GM08714 (cell line): ENCODE data around the gene NIPAL1.

ENCODE experiments used
- H3K4me3 ChIP-seq: fragments of 200-500 bp; sonication (Bioruptor generic); 2 replicates; pipeline ENCODE4 v1.5.1; 2014; ENCODE audit warnings: mild to moderate bottlenecking, low read length, inconsistent platforms
- ZNF274 ChIP-seq: IDR thresholded peaks from 2 replicates; pipeline ENCODE4 v1.6.1; 2012; ENCODE audit warnings: mild to moderate bottlenecking, low read depth, low read length

NIPAL1 gene

DNA sequence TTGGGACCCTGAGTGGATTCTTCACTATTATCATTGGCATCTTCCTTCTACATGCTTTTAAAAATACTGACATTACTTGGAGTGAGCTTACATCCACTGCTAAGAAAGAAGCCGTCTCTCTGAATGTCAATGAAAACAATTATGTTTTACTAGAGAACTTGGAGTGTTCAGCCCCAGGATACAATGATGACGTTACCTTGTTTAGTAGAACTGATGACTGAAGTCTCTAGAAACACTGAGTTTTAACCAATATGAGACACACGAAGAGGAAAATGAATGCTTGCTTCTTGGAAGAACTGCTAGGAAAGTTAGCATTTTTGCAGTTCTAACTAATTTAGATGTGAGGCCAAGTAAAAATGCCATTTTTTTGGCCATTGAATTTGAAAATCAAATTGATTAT is 19.4 kb downstream of the NIPAL1 start:
- no peak for TF ChIP-seq ZNF274
- H3K4me3 ChIP-seq: no peak overlapping the region

DNA sequence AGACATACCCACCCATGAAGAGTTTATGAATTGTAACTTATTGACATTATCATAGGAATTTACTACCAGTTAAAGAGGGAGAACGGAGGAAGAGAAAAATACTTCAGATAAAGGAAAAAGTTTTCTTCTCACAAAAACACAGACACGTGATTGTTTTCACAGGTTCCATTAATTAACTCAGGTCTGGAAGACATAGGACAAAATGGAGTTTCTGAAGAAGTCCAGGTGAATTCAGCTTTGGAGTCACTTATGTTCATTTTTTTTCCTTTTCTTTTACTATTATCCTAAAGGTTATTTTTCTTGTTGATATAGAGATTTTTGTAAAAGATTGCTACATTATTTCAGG is 20.5 kb downstream of the NIPAL1 start:
- TF ChIP-seq ZNF274: no peak
- no peak overlapping the region for H3K4me3 ChIP-seq

DNA sequence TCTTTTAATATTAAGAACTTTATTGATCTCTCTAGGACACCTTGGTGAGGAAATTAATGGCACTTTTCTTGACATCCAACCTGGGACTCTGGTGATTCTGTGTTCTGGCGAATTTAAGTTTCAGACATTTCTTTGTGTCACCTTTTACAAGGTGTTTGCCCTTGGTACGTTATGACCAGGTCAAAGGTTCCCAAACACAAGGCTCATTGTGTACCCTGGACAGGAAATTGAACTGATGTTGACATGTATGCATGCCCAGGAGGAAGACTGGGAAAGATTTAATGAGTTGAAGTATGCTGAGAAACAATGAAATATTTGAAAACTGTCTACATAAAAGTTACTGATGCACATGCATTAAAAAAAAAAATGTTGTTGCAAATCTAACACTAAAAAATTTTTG is 22.1 kb downstream of the NIPAL1 start:
- no peak for TF ChIP-seq ZNF274
- H3K4me3 ChIP-seq: no peak overlapping the region

DNA sequence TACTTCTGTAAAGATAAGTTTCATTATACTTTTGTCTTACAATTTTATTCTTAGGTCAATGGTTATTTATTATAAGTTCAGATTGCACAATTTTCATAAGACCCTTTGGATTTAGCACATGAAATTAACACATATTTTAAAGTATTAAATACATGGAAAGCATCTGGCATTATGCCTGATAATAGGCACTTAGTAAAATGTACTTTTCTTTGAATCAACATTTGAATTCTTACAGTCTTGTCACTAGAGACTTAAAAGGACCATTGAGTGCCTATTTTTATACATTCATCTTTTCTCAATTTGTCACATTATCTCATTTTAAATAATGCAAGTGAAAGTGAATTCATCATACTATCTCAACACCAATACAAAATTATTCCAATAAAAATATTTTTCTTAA is 23.0 kb downstream of the NIPAL1 start:
- no peak overlapping the region for H3K4me3 ChIP-seq
- no peak for TF ChIP-seq ZNF274

DNA sequence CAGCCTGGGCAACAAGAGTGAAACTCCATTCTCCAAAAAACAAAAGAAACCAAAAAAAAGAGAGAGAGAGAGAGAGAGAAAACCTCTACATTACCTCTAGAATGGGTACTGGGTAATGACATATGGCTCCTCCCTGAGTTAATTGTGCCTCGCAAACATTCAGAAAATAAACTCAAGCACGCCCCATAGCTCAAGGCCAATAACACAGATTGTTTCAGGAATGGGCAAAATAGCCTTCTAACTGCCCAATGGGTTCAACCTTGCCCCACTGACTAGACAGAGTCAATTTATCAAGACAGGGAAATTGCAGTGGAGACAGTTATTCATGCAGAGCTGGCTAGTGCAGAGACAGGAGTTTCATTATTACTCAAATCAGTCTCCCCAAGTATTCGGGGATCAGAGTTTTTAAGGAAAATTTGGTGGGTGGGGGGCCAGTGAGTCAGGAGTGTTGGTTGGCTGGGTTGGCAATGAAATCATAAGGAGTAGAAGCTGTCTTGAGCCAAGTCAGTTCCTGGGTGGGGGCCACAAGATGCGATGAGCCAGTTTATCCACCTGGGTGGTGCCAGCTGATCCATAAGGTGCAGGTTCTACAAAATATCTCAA is 25.1 kb downstream of the NIPAL1 start:
- no peak overlapping the region for H3K4me3 ChIP-seq
- TF ChIP-seq ZNF274: no peak

DNA sequence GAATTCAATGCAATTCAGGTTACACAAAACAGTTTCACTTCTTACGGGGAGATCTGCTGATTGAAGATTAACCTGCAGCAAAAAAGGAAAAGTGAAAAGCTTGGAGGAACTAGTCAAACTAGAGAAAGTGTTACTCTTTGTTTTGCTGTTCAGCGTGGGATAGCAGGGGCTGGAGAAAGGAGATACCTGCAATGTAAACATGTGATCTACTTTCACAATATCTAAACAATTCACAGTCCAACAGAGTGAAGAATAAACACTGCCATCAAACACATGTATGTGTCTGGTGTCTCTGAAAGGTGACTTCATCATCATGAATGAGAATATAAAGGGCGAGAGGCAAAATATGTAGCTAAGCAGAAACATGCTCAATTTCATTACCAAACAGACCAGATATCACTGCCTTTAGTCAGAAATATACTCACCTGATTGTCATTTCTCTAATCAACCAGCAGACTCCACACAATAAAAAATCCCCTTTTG is 26.4 kb downstream of the NIPAL1 start:
- H3K4me3 ChIP-seq: no peak overlapping the region

GRCh38 chr4:48043504-48043903 is 26.9 kb downstream of the NIPAL1 start:
- TF ChIP-seq ZNF274: no peak
- no peak overlapping the region for H3K4me3 ChIP-seq

More for the DNA sequence above, 26.4 kb downstream of the NIPAL1 start:
- TF ChIP-seq ZNF274: no peak

DNA sequence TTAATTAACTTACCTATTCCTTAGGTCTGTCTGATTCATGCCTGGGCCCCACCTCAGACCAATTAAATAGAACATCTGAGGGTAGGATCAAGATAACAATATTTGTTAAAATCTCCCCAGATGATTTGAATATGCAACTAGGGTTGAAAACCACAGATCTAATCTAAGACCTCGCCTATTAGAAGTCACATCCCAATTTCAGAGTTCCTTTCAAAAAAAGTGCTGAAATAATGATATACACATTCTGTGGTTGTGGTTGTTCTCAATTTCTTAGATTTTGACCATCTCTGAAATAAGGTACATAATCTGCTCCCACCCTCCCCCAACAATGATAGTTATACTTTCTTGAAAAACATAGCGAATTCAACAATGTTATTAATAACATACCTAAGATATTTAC is 27.7 kb downstream of the NIPAL1 start:
- H3K4me3 ChIP-seq: no peak overlapping the region
- TF ChIP-seq ZNF274: no peak

DNA sequence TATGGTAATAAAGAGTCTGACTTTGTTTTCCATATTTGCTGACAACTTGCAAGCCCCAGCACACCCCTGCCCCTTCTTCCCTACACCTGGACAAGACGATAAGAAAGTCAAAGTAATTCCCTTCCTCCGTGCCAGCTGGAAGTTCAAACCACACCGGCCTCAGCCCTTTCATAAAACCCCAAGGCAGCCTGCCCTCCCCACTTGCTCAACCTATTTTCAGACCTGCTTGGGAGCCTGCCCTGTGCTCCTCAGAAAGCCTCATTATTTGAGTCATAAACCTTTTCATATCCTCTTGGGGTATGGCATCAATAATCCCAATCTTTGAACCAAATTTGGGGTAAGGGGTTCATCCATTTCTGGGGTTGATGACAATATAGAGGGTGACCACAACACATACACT is 29.5 kb downstream of the NIPAL1 start:
- H3K4me3 ChIP-seq: no peak overlapping the region
- no peak for TF ChIP-seq ZNF274

DNA sequence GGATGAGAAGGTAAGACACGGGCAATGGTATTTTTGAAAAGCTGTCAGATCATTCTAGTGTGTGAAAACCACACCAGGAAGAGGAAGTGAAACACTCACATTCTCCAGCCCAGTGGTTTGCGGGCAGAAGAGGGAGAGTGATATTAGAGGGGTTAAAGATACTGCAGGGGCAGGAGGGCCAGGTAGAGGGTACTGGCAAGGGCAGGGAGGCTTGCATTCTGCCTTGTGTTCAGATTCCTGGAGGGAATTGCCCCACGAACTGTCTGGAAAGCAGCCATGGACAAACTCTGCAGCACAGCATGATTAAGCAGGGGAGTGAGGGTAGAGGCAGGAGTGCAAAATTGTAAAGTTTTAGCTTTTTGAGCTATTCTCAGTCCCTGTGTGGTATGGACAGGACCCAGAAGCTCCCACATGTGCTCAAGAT is 30.9 kb downstream of the NIPAL1 start:
- H3K4me3 ChIP-seq: no peak overlapping the region
- no peak for TF ChIP-seq ZNF274

- no peak for TF ChIP-seq ZNF274
- no peak overlapping the region for H3K4me3 ChIP-seq
These were observed 31.3 kb downstream of the NIPAL1 start for GRCh38 chr4:48047896-48048295.

DNA sequence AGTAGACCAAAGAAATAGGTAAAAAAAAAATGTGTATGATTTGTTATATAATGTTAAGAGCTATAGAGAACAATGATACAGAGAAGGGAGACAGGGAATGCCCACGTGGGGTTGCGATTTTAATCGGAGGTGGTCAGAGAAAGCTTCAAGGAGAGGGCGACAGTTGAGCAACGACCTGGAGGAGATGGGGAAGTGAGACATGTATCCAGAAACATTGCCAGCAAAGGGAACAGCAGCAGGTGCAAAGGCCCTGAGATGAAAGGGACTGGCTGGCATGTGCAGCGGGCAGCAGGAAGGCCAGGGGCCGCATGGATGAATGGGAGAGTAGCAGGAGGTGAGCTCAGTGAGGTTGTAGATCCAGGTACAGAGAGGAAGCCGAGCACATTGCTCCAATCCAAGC is 32.9 kb downstream of the NIPAL1 start:
- no peak for TF ChIP-seq ZNF274

GRCh38 chr4:48051078-48051477 is 34.5 kb downstream of the NIPAL1 start:
- no peak for TF ChIP-seq ZNF274
- H3K4me3 ChIP-seq: no peak overlapping the region

More for the DNA sequence above, 32.9 kb downstream of the NIPAL1 start:
- H3K4me3 ChIP-seq: no peak overlapping the region

- no peak overlapping the region for H3K4me3 ChIP-seq
- no peak for TF ChIP-seq ZNF274
These were observed 42.3 kb downstream of the NIPAL1 start for GRCh38 chr4:48058617-48059530.

GRCh38 chr4:48064349-48064748 is 47.8 kb downstream of the NIPAL1 start:
- H3K4me3 ChIP-seq: no peak overlapping the region
- TF ChIP-seq ZNF274: no peak
